ENCODE data around the gene VPS39. TPM values are rescaled to one million over a fixed set of nuclear protein-coding genes. Genes with fewer than 3 reads are reported as not detected.

VPS39 gene
- total RNA-seq, 1 experiment from 2014 or later: 28.5 TPM

- Histone ChIP-seq H3K9me3 (ENCODE audit: low read length) (no peaks in the 10 kb centered on the region), H3K4me1 (ENCODE audit: insufficient read depth, low read length) (no peaks in the 10 kb centered on the region), H4K20me1 (ENCODE audit: low read length) (no peaks in the 10 kb centered on the region), H3K9me2 (replicated peaks; ENCODE audit: low read length) (no peaks in the 10 kb centered on the region), H3F3A (ENCODE audit: low read length, unreplicated experiment) (no peaks in the 10 kb centered on the region), H2AFZ (ENCODE audit: low read length) (no peak overlapping the region), H3K36me3 (ENCODE audit: low read depth, low read length) (no peaks in the 10 kb centered on the region), H3K4me3 (ENCODE audit: low read length) (no peak overlapping the region), H3K9ac (ENCODE audit: low read length) (no peak overlapping the region), H3K27ac (ENCODE audit: low read length) (no peak overlapping the region), H3K4me2 (ENCODE audit: low read length) (no peak overlapping the region), H3K79me2 (ENCODE audit: low read length) (no peaks in the 10 kb centered on the region), H3K27me3 (ENCODE audit: low read length) (no peaks in the 10 kb centered on the region)
- ChIA-PET POLR2A (ENCODE audit: unreplicated experiment) (no interaction called here), CTCF (interaction anchor here (0.7 kb wide), 2 partner anchors 20 to 1272 kb away, joined by 4 to 5 read pairs; no protein-coding TSS in a partner anchor)
- intact Hi-C loops (cut with micrococcal nuclease): no loop called here
- BruUV-seq (replicated peaks): no TSS peak
- ATAC-seq (no peak), DNase-seq (no peak)
- no peak for TF ChIP-seq CTCF (conservative IDR thresholded peaks at IDR 0.05; ENCODE audit: low read depth, low read length)
- no peak for TF ChIP-seq EZH2 (IDR thresholded peaks at IDR 0.05; ENCODE audit: low read length, unreplicated experiment)
- TF ChIP-seq EZH2phosphoT487 (IDR thresholded peaks at IDR 0.05; ENCODE audit: borderline replicate concordance, low read length): no peak
These were observed 96.2 kb downstream of the VPS39 start for GRCh38 chr15:42111924-42112323.

- H3K4me1 ChIP-seq (ENCODE audit: insufficient read depth, low read length): no peaks in the 10 kb centered on the region
- no peak overlapping the region for H3K27ac ChIP-seq (ENCODE audit: low read length)
- no peaks in the 10 kb centered on the region for H4K20me1 ChIP-seq (ENCODE audit: low read length)
- H3K9ac ChIP-seq (ENCODE audit: low read length): no peak overlapping the region
- H3K79me2 ChIP-seq (ENCODE audit: low read length): no peaks in the 10 kb centered on the region
- H2AFZ ChIP-seq (ENCODE audit: low read length): no peak overlapping the region
- no peak overlapping the region for H3K4me2 ChIP-seq (ENCODE audit: low read length)
- no TSS peak for BruUV-seq (replicated peaks)
- DNase-seq (no peak), ATAC-seq (no peak)
- no peaks in the 10 kb centered on the region for H3F3A ChIP-seq (ENCODE audit: low read length, unreplicated experiment)
- TF ChIP-seq EZH2phosphoT487 (IDR thresholded peaks at IDR 0.05; ENCODE audit: borderline replicate concordance, low read length) (no peak), EZH2 (IDR thresholded peaks at IDR 0.05; ENCODE audit: low read length, unreplicated experiment) (no peak), CTCF (conservative IDR thresholded peaks at IDR 0.05; ENCODE audit: low read depth, low read length) (no peak)
- POLR2A ChIA-PET (ENCODE audit: unreplicated experiment): interaction anchor here (0.6 kb wide), 1 partner anchor 1443 kb away, joined by 5 read pairs; no protein-coding TSS in a partner anchor
- CTCF ChIA-PET: no interaction called here
- no peaks in the 10 kb centered on the region for H3K9me3 ChIP-seq (ENCODE audit: low read length)
- intact Hi-C loops (cut with micrococcal nuclease): no loop called here
- H3K9me2 ChIP-seq (replicated peaks; ENCODE audit: low read length): no peaks in the 10 kb centered on the region
- H3K36me3 ChIP-seq (ENCODE audit: low read depth, low read length): no peaks in the 10 kb centered on the region
- no peaks in the 10 kb centered on the region for H3K27me3 ChIP-seq (ENCODE audit: low read length)
- no peak overlapping the region for H3K4me3 ChIP-seq (ENCODE audit: low read length)
These were observed 97.7 kb downstream of the VPS39 start for GRCh38 chr15:42110367-42110766.

GRCh38 chr15:42108806-42109205 lies 99.3 kb downstream of the VPS39 start:
- no peaks in the 10 kb centered on the region for H3K4me1 ChIP-seq (ENCODE audit: insufficient read depth, low read length)
- no peak overlapping the region for H3K27ac ChIP-seq (ENCODE audit: low read length)
- DNase-seq: no peak
- no peak for ATAC-seq
- no peak overlapping the region for H3K9ac ChIP-seq (ENCODE audit: low read length)
- TF ChIP-seq CTCF (conservative IDR thresholded peaks at IDR 0.05; ENCODE audit: low read depth, low read length) (no peak), EZH2phosphoT487 (IDR thresholded peaks at IDR 0.05; ENCODE audit: borderline replicate concordance, low read length) (no peak), EZH2 (IDR thresholded peaks at IDR 0.05; ENCODE audit: low read length, unreplicated experiment) (no peak)
- no peak overlapping the region for H3K4me2 ChIP-seq (ENCODE audit: low read length)
- POLR2A ChIA-PET (ENCODE audit: unreplicated experiment): no interaction called here
- H4K20me1 ChIP-seq (ENCODE audit: low read length): no peaks in the 10 kb centered on the region
- no peaks in the 10 kb centered on the region for H3K36me3 ChIP-seq (ENCODE audit: low read depth, low read length)
- no peak overlapping the region for H2AFZ ChIP-seq (ENCODE audit: low read length)
- H3K9me3 ChIP-seq (ENCODE audit: low read length): no peaks in the 10 kb centered on the region
- H3K27me3 ChIP-seq (ENCODE audit: low read length): no peaks in the 10 kb centered on the region
- CTCF ChIA-PET: no interaction called here
- H3F3A ChIP-seq (ENCODE audit: low read length, unreplicated experiment): no peaks in the 10 kb centered on the region
- no peaks in the 10 kb centered on the region for H3K79me2 ChIP-seq (ENCODE audit: low read length)
- intact Hi-C loops (cut with micrococcal nuclease): no loop called here
- H3K4me3 ChIP-seq (ENCODE audit: low read length): no peak overlapping the region
- no TSS peak for BruUV-seq (replicated peaks)
- H3K9me2 ChIP-seq (replicated peaks; ENCODE audit: low read length): no peaks in the 10 kb centered on the region

Small RNA genes within 50 kb of the gene (microRNA-seq; reads per million reads assigned to microRNA genes)
- 27.1 reads per million, percentile 49 among the genes with 10 or more reads in this experiment for gene MIR627 (ENCODE audit: unreplicated experiment)

Other genes with a start within 250 kb of the VPS39 start
- 57.8 and 66.9 TPM in 2 replicates for gene EHD4, start 235.7 kb downstream of the VPS39 start, total RNA-seq (2014; rRNA removed)
- gene PLA2G4E, start 187.3 kb downstream of the VPS39 start, total RNA-seq (2014; rRNA removed): not detected in 2 replicates
- gene PLA2G4D, start 113.7 kb downstream of the VPS39 start, total RNA-seq (2014; rRNA removed): 0.17 and 0.55 TPM in 2 replicates
- gene PLA2G4F, start 51.7 kb downstream of the VPS39 start, total RNA-seq (2014; rRNA removed): 5.5 and 5.8 TPM in 2 replicates
- gene GANC, start 64.9 kb upstream of the VPS39 start, total RNA-seq (2014; rRNA removed): 8.2 and 12.4 TPM in 2 replicates
- 55.8 and 56.3 TPM in 2 replicates for gene TMEM87A, start 65.1 kb upstream of the VPS39 start, total RNA-seq (2014; rRNA removed)
- 0.40 TPM in 1 of 2 replicates, not detected in the other for gene CAPN3, start 151.2 kb upstream of the VPS39 start, total RNA-seq (2014; rRNA removed)

Measured in PC-3 (cell line).